HL-60 (cell line): ENCODE measurements around the gene SLAMF7.

ENCODE experiments used
- POLR2AphosphoS5 ChIP-seq: IDR thresholded peaks from 2 replicates; pipeline ENCODE4 v1.6.1; 2012; ENCODE audit warnings: low read depth
- TF ChIP-seq, protein P1 (sequence below): IDR thresholded peaks from one replicate; pipeline ENCODE4 v1.5.1; 2011; ENCODE audit warnings: low read length, control low read depth, inconsistent platforms; ENCODE audit not compliant: insufficient read depth
- TF ChIP-seq, protein P2 (sequence below): IDR thresholded peaks from 2 replicates; pipeline ENCODE4 v1.6.1; 2012; ENCODE audit warnings: low read depth; ENCODE audit not compliant: insufficient replicate concordance

DNA sequence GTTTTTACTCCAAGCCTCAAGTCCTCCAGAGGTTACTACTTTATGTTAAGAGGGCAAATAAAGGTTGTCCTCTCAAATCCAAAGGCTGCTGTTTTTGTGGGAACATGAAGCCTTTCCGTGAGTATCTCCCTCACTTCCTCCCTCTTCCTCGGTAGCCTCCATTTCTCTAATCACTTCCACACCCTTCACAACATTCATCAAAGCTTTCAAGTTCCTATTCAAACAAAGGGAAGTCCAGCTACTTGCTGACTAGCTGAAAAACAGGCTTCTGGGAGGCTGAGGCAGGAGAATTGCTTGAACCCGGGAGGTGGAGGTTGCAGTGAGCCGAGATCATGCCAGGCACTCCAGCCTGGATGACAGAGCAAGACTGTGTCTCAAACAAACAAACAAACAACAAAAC lies 20.8 kb upstream of the SLAMF7 start:
- TF ChIP-seq, protein P1, sequence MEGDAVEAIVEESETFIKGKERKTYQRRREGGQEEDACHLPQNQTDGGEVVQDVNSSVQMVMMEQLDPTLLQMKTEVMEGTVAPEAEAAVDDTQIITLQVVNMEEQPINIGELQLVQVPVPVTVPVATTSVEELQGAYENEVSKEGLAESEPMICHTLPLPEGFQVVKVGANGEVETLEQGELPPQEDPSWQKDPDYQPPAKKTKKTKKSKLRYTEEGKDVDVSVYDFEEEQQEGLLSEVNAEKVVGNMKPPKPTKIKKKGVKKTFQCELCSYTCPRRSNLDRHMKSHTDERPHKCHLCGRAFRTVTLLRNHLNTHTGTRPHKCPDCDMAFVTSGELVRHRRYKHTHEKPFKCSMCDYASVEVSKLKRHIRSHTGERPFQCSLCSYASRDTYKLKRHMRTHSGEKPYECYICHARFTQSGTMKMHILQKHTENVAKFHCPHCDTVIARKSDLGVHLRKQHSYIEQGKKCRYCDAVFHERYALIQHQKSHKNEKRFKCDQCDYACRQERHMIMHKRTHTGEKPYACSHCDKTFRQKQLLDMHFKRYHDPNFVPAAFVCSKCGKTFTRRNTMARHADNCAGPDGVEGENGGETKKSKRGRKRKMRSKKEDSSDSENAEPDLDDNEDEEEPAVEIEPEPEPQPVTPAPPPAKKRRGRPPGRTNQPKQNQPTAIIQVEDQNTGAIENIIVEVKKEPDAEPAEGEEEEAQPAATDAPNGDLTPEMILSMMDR, result no peak
- TF ChIP-seq POLR2AphosphoS5, result no peak
- TF ChIP-seq, protein P2, sequence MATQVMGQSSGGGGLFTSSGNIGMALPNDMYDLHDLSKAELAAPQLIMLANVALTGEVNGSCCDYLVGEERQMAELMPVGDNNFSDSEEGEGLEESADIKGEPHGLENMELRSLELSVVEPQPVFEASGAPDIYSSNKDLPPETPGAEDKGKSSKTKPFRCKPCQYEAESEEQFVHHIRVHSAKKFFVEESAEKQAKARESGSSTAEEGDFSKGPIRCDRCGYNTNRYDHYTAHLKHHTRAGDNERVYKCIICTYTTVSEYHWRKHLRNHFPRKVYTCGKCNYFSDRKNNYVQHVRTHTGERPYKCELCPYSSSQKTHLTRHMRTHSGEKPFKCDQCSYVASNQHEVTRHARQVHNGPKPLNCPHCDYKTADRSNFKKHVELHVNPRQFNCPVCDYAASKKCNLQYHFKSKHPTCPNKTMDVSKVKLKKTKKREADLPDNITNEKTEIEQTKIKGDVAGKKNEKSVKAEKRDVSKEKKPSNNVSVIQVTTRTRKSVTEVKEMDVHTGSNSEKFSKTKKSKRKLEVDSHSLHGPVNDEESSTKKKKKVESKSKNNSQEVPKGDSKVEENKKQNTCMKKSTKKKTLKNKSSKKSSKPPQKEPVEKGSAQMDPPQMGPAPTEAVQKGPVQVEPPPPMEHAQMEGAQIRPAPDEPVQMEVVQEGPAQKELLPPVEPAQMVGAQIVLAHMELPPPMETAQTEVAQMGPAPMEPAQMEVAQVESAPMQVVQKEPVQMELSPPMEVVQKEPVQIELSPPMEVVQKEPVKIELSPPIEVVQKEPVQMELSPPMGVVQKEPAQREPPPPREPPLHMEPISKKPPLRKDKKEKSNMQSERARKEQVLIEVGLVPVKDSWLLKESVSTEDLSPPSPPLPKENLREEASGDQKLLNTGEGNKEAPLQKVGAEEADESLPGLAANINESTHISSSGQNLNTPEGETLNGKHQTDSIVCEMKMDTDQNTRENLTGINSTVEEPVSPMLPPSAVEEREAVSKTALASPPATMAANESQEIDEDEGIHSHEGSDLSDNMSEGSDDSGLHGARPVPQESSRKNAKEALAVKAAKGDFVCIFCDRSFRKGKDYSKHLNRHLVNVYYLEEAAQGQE, result no peak
